ENCODE results near the gene LZTR1.

GRCh38 chr22:21015466-21016006, 33.4 kb downstream of the LZTR1 start:
- TF ChIP-seq CTCF (IDR thresholded peaks at IDR 0.05; ENCODE audit: low read length) (no peak), EZH2 (optimal IDR thresholded peaks at IDR 0.05; ENCODE audit: low read depth, low read length) (no peak), EZH2phosphoT487 (IDR thresholded peaks at IDR 0.05; ENCODE audit: low read length) (no peak)

Measured in MM.1S (cell line).